Progenitor cell of endocrine pancreas (in vitro differentiated cells): ENCODE results near the gene SEMA3C. TPM values are rescaled to one million over a fixed set of nuclear protein-coding genes. Genes with fewer than 3 reads are reported as not detected.

Experiments used
- DNase-seq: peaks from one replicate; pipeline ENCODE4 v3.0.0; 2021; ENCODE audit warnings: low spot score; ENCODE audit not compliant: unreplicated experiment
- H3K27ac Mint-ChIP-seq: 2 replicates; pipeline ENCODE4 v1.8.0; 2021; ENCODE audit warnings: mild to moderate bottlenecking, moderate library complexity, mixed read lengths
- H3K27me3 Mint-ChIP-seq: 2 replicates; pipeline ENCODE4 v1.8.0; 2021; ENCODE audit warnings: mixed read lengths
- H3K36me3 Mint-ChIP-seq: 2 replicates; pipeline ENCODE4 v1.8.0; 2022; ENCODE audit warnings: mixed read lengths; ENCODE audit not compliant: insufficient read depth
- H3K4me1 Mint-ChIP-seq: 2 replicates; pipeline ENCODE4 v1.8.0; 2021; ENCODE audit warnings: low read depth, mixed read lengths
- H3K4me3 Mint-ChIP-seq: 2 replicates; pipeline ENCODE4 v1.8.0; 2021; ENCODE audit warnings: low read depth, mild to moderate bottlenecking, moderate library complexity, mixed read lengths
- H3K9me3 Mint-ChIP-seq: 2 replicates; pipeline ENCODE4 v1.8.0; 2021; ENCODE audit warnings: low read depth, mixed read lengths
- CTCF ChIP-seq: fragments of 200-600 bp; sonication (generic); IDR thresholded peaks from one replicate; pipeline ENCODE4 v1.5.0; 2021; ENCODE audit warnings: antibody characterized with exemption, mild to moderate bottlenecking; ENCODE audit not compliant: unreplicated experiment
- total RNA-seq: library from RNA; stranded (reverse); gene quantifications from 2 replicates; pipeline ENCODE4 v1.2.1, GENCODE V29; 2021

The SEMA3C gene
- total RNA-seq, 1 donor from 2014 or later: 136 TPM

- TF ChIP-seq CTCF: no peak
- H3K9me3 Mint-ChIP-seq: no peaks in the 10 kb centered on the region
- H3K36me3 Mint-ChIP-seq: no peaks in the 10 kb centered on the region
- no peak for DNase-seq
- no peaks in the 10 kb centered on the region for H3K27me3 Mint-ChIP-seq
- H3K4me1 Mint-ChIP-seq: no peaks in the 10 kb centered on the region
- no peak overlapping the region for H3K4me3 Mint-ChIP-seq
- H3K27ac Mint-ChIP-seq: no peak overlapping the region
These were observed 38.5 kb upstream of the SEMA3C start for GRCh38 chr7:80957226-80957777.

- no peaks in the 10 kb centered on the region for H3K9me3 Mint-ChIP-seq
- H3K27ac Mint-ChIP-seq: no peak overlapping the region
- DNase-seq: no peak
- no peaks in the 10 kb centered on the region for H3K36me3 Mint-ChIP-seq
- no peaks in the 10 kb centered on the region for H3K27me3 Mint-ChIP-seq
- H3K4me1 Mint-ChIP-seq: no peaks in the 10 kb centered on the region
- no peak for TF ChIP-seq CTCF
- H3K4me3 Mint-ChIP-seq: no peak overlapping the region
These were observed 35.3 kb upstream of the SEMA3C start for GRCh38 chr7:80954191-80954590.

DNA sequence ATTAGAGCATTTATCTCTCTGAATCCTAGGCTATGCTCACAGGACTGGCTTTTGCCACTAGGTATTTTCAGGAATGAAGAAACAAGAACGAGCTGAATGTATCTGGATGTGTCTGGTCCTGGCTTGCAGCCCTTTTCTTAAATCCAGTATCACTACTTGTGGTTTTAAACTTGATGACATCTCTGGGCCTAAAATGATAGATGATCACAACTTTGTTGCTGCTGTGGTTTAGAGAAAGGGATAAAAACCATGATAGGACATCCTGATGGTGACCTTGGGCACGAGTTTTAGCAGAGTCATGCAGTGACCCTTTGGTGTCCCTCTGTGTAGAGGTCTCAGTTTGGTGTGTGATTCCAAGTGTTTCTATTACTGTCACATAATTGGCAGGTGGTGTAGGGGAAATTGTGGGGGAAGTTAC is 31.7 kb upstream of the SEMA3C start:
- H3K36me3 Mint-ChIP-seq: no peaks in the 10 kb centered on the region
- H3K9me3 Mint-ChIP-seq: no peaks in the 10 kb centered on the region
- H3K4me3 Mint-ChIP-seq: no peak overlapping the region
- no peaks in the 10 kb centered on the region for H3K4me1 Mint-ChIP-seq
- H3K27me3 Mint-ChIP-seq: no peaks in the 10 kb centered on the region
- H3K27ac Mint-ChIP-seq: no peak overlapping the region
- no peak for TF ChIP-seq CTCF
- DNase-seq: no peak

DNA sequence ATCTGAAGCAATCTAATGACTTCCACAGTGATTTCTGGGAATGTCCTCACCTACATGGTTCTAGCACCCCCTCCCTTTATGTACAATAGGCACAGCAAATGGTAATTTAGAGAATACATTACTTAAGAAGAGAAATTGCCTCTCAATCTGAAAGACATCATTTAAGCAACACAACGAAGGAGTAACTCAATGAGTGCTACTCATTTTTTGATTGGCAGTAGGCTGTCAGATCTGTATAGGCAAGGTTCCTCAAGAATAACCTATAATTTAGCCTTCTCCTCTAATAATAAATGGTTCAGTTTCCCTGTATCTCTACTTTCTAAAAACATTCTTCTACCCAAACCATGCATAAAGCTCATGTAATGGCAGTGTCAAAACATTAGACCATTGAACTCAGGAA is 30.6 kb upstream of the SEMA3C start:
- H3K4me1 Mint-ChIP-seq: no peaks in the 10 kb centered on the region
- DNase-seq: no peak
- H3K4me3 Mint-ChIP-seq: no peak overlapping the region
- H3K9me3 Mint-ChIP-seq: no peaks in the 10 kb centered on the region
- no peak for TF ChIP-seq CTCF
- H3K36me3 Mint-ChIP-seq: no peaks in the 10 kb centered on the region
- H3K27ac Mint-ChIP-seq: no peak overlapping the region
- H3K27me3 Mint-ChIP-seq: no peaks in the 10 kb centered on the region

DNA sequence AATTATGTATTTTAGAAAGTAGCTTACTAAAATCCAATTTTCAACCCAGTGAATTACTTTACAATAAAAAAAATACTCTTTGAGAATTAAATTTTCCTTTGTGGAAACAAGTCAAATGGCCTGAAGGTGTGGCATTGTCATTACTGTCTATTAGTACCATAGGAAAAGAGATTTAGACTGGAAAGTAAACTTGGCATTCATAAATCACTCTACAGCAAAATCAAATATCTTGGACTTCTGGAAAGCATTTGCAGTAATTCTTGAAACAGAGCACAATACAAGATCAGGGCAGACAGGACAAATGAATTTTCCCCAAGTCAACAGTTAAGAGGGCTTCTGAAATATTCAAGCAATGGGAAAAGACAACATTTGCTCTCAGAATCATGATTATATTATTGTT is 28.0 kb upstream of the SEMA3C start:
- TF ChIP-seq CTCF: no peak
- Mint-ChIP-seq H3K36me3 (no peaks in the 10 kb centered on the region), H3K9me3 (peaks cover 3% of the 10 kb centered on the region), H3K4me1 (peaks cover 7% of the 10 kb centered on the region), H3K4me3 (no peak overlapping the region), H3K27me3 (no peaks in the 10 kb centered on the region), H3K27ac (no peak overlapping the region)
- DNase-seq: no peak
